ENCODE measurements around the gene ZBTB1. TPM values are rescaled to one million over a fixed set of nuclear protein-coding genes. Genes with fewer than 3 reads are reported as not detected.

Gene ZBTB1
- total and polyA plus RNA-seq, 2 experiments from 2014 or later, result 37.5 to 60.0 TPM

DNA sequence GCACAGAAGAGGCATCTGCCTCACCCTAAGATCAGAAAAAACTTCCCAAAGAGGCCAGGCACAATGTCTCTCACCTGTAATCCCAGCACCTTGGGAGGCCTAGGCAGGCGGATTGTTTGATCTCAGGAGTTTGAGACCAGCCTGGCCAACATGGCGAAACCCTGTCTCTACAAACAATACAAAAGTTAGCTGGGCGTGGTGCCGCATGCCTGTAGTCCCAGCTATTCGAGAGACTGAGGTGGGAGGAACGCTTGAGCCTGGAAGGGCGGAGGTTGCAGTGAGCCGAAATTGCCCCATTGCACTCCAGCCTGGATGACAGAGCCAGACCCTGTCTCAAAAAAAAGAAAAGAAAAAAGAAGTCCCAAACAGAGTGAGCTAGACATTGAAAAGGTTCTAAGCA lies 4.5 kb downstream of the ZBTB1 start:
- no peak for DNase-seq
- peak overlapping the region; percentile 20 for H3K4me2 ChIP-seq (ENCODE audit: unreplicated experiment)
- H3F3A ChIP-seq (ENCODE audit: insufficient read depth), result peaks cover 62% of the 10 kb centered on the region
- no peak overlapping the region for H3K27ac ChIP-seq
- H3K9ac ChIP-seq, result no peak overlapping the region
- WGBS, 2 experiments (ENCODE audit: low coverage in 1 of 2, low lambda C conversion rate in 2 of 2, missing lambda C conversion rate in 2 of 2), result 89 to 96% methylated on average over 8 of the region's 8 CpGs
- TF ChIP-seq EZH2phosphoT487 (IDR thresholded peaks at IDR 0.05; ENCODE audit: insufficient read depth, low read depth) (no peak), EZH2 (IDR thresholded peaks at IDR 0.05; ENCODE audit: insufficient read depth, poor library complexity, severe bottlenecking) (no peak)
- H3K9me2 ChIP-seq (ENCODE audit: insufficient read depth), result no peaks in the 10 kb centered on the region
- H3K4me1 ChIP-seq (ENCODE audit: insufficient read depth), result peaks cover 59% of the 10 kb centered on the region
- no peaks in the 10 kb centered on the region for H3K36me3 ChIP-seq (ENCODE audit: low read depth)
- no peak overlapping the region for H2AFZ ChIP-seq
- in situ Hi-C loops (cut with MboI), result no loop called here
- peaks cover 94% of the 10 kb centered on the region for H3K79me2 ChIP-seq (ENCODE audit: insufficient read depth)
- peaks cover 64% of the 10 kb centered on the region for H4K20me1 ChIP-seq (ENCODE audit: insufficient read depth)
- H3K9me3 ChIP-seq (ENCODE audit: low read depth), result no peaks in the 10 kb centered on the region
- no peaks in the 10 kb centered on the region for H3K27me3 ChIP-seq (replicated peaks; ENCODE audit: insufficient read depth)
- H3K4me3 ChIP-seq, result no peak overlapping the region

DNA sequence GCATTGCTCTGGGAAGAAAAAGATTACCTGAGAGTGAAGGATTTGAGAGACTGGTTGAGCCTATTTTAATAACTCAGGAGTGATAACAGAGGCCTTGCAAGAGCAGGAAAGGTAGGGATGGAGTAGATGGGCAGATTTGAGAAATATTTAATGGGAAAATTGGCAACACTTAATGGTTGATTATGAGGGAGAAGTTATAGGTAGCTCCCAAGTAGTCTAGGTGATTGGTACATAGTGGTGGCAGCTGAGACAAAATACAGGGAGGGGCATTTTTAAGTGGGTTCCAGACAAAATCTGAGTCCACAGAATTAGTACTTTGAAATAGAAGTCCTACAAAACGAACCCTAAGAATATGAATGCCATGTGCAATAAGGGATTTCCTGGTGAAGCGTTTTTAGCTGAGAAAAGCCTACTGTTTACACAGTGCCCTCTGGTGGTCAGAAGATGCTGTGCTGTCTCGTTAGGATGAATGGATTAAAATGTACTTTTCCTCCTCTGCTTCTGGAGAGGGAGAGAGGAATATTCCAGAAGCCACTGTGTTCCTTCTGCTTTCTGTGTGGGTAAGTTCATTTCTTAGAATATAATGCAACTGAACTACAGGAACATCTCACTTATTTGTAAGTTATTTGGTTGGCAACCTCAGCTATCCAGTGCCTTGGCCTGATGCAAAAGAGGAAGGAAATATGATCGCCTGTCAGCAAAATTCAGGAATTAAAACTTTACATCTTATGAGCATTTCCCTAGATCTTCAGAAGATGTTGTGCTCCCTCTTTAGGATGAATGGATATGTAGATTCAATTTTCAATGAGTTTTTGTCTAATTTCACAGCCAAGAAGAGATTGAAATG lies 6.5 kb downstream of the ZBTB1 start:
- in situ Hi-C loops (cut with MboI), result no loop called here
- peak overlapping the region; percentile 41 for H3K4me2 ChIP-seq (ENCODE audit: unreplicated experiment)
- peak overlapping the region; percentile 5; the same call in 1 of the 2 replicates for H3K9ac ChIP-seq
- H3K27ac ChIP-seq, result peak overlapping the region; percentile 32
- no peaks in the 10 kb centered on the region for H3K36me3 ChIP-seq (ENCODE audit: low read depth)
- H3K4me1 ChIP-seq (ENCODE audit: insufficient read depth), result peaks cover 68% of the 10 kb centered on the region
- peaks cover 72% of the 10 kb centered on the region for H4K20me1 ChIP-seq (ENCODE audit: insufficient read depth)
- no peak for TF ChIP-seq EZH2phosphoT487 (IDR thresholded peaks at IDR 0.05; ENCODE audit: insufficient read depth, low read depth)
- TF ChIP-seq EZH2 (IDR thresholded peaks at IDR 0.05; ENCODE audit: insufficient read depth, poor library complexity, severe bottlenecking), result no peak
- H3K4me3 ChIP-seq, result 0 out of 2 replicates have a peak overlapping the region, but pooled peaks have one; percentile 12
- H3K9me3 ChIP-seq (ENCODE audit: low read depth), result no peaks in the 10 kb centered on the region
- peaks cover 100% of the 10 kb centered on the region for H3K79me2 ChIP-seq (ENCODE audit: insufficient read depth)
- no peaks in the 10 kb centered on the region for H3K27me3 ChIP-seq (replicated peaks; ENCODE audit: insufficient read depth)
- DNase-seq, result peak; percentile 81
- no peaks in the 10 kb centered on the region for H3K9me2 ChIP-seq (ENCODE audit: insufficient read depth)
- no peak overlapping the region for H2AFZ ChIP-seq
- 21 to 26% methylated on average over 4 of the region's 4 CpGs for WGBS, 2 experiments (ENCODE audit: low coverage in 1 of 2, low lambda C conversion rate in 2 of 2, missing lambda C conversion rate in 2 of 2)
- peaks cover 60% of the 10 kb centered on the region for H3F3A ChIP-seq (ENCODE audit: insufficient read depth)

GRCh38 chr14:64513271-64513670 lies 8.7 kb downstream of the ZBTB1 start:
- H3K36me3 ChIP-seq (ENCODE audit: low read depth), result no peaks in the 10 kb centered on the region
- peaks cover 46% of the 10 kb centered on the region for H3K4me1 ChIP-seq (ENCODE audit: insufficient read depth)
- peaks cover 47% of the 10 kb centered on the region for H3F3A ChIP-seq (ENCODE audit: insufficient read depth)
- WGBS, 2 experiments (ENCODE audit: low coverage in 1 of 2, low lambda C conversion rate in 2 of 2, missing lambda C conversion rate in 2 of 2), result 99 to 100% methylated on average over 2 of the region's 2 CpGs
- in situ Hi-C loops (cut with MboI), result no loop called here
- H3K79me2 ChIP-seq (ENCODE audit: insufficient read depth), result peaks cover 100% of the 10 kb centered on the region
- H3K4me2 ChIP-seq (ENCODE audit: unreplicated experiment), result no peak overlapping the region
- no peak overlapping the region for H2AFZ ChIP-seq
- TF ChIP-seq EZH2 (IDR thresholded peaks at IDR 0.05; ENCODE audit: insufficient read depth, poor library complexity, severe bottlenecking) (no peak), EZH2phosphoT487 (IDR thresholded peaks at IDR 0.05; ENCODE audit: insufficient read depth, low read depth) (no peak)
- peaks cover 73% of the 10 kb centered on the region for H4K20me1 ChIP-seq (ENCODE audit: insufficient read depth)
- H3K27me3 ChIP-seq (replicated peaks; ENCODE audit: insufficient read depth), result no peaks in the 10 kb centered on the region
- H3K9me3 ChIP-seq (ENCODE audit: low read depth), result no peaks in the 10 kb centered on the region
- H3K9ac ChIP-seq, result no peak overlapping the region
- no peak for DNase-seq
- no peak overlapping the region for H3K27ac ChIP-seq
- no peaks in the 10 kb centered on the region for H3K9me2 ChIP-seq (ENCODE audit: insufficient read depth)
- H3K4me3 ChIP-seq, result no peak overlapping the region

GRCh38 chr14:64515053-64515452 lies 10.5 kb downstream of the ZBTB1 start:
- Histone ChIP-seq H3K9ac (no peak overlapping the region), H3K4me1 (ENCODE audit: insufficient read depth) (peaks cover 30% of the 10 kb centered on the region), H3K4me3 (no peak overlapping the region), H3K4me2 (ENCODE audit: unreplicated experiment) (no peak overlapping the region), H3K9me2 (ENCODE audit: insufficient read depth) (no peaks in the 10 kb centered on the region), H2AFZ (no peak overlapping the region), H3K36me3 (ENCODE audit: low read depth) (no peaks in the 10 kb centered on the region), H3K79me2 (ENCODE audit: insufficient read depth) (peaks cover 100% of the 10 kb centered on the region), H3K9me3 (ENCODE audit: low read depth) (no peaks in the 10 kb centered on the region), H4K20me1 (ENCODE audit: insufficient read depth) (peaks cover 66% of the 10 kb centered on the region), H3K27ac (no peak overlapping the region), H3K27me3 (replicated peaks; ENCODE audit: insufficient read depth) (no peaks in the 10 kb centered on the region), H3F3A (ENCODE audit: insufficient read depth) (peaks cover 45% of the 10 kb centered on the region)
- 58 to 72% methylated on average over 1 of the region's 1 CpG for WGBS, 2 experiments (ENCODE audit: low coverage in 1 of 2, low lambda C conversion rate in 2 of 2, missing lambda C conversion rate in 2 of 2)
- TF ChIP-seq EZH2phosphoT487 (IDR thresholded peaks at IDR 0.05; ENCODE audit: insufficient read depth, low read depth), result no peak
- no peak for TF ChIP-seq EZH2 (IDR thresholded peaks at IDR 0.05; ENCODE audit: insufficient read depth, poor library complexity, severe bottlenecking)
- DNase-seq, result no peak
- in situ Hi-C loops (cut with MboI), result no loop called here
